Pulmonary artery endothelial cell (primary cell): Measurements from ENCODE around the gene POLE. TPM values are rescaled to one million over a fixed set of nuclear protein-coding genes. Genes with fewer than 3 reads are reported as not detected.

Source experiments
- DNase-seq: peaks from one replicate; pipeline ENCODE4 v3.0.0-alpha.2; 2011; ENCODE audit warnings: low read depth, low spot score
- total RNA-seq: library from RNA; depleted of rRNA; stranded (reverse); fragments of >200 nt; gene quantifications from 2 replicates; pipeline ENCODE4 v1.2.3, GENCODE V29; 2014

Gene POLE
- total RNA-seq, 1 donor from 2014 or later, result 27.6 TPM

DNA sequence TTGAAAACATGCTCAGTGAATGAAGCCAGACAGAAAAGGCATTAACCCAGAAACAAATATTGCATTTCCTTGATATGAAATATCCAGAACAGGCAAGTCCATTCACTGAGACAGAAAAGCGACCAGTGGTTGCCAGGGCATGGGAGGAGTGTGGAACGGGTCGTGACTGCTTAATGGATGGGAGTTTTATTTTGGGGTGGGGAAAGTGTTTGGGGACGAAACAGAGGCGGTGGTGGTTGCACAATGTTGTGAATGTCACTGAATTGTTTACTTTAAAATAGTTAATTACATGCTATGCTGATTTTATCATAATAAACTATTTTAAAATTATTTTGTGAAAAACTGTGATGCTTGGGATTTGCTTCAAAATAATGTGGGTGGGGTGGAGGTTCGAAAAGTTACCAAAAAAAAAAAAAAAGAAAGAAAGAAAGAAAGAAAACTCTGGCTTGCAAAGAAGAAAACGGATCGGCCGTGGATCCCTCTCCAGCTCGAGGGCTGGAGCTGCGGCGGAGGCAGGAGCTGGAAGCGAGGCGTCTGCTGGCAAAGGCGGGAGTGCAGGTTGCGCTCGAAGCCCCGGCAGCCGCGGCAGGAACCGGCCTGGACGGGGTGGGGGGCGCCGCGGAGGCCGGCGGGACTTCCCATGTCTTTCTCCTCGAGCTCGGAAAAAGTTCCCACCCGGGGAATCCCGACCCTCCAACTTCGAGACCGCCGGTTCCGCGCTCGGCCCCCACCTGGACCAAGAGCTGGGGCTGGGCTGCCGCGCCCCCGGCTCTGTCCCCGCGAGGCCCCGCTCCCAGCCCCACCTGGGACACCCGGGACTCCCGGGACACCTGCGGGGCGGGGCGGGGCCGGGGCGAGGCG, 69.1 kb downstream of the POLE start:
- no peak for DNase-seq

DNA sequence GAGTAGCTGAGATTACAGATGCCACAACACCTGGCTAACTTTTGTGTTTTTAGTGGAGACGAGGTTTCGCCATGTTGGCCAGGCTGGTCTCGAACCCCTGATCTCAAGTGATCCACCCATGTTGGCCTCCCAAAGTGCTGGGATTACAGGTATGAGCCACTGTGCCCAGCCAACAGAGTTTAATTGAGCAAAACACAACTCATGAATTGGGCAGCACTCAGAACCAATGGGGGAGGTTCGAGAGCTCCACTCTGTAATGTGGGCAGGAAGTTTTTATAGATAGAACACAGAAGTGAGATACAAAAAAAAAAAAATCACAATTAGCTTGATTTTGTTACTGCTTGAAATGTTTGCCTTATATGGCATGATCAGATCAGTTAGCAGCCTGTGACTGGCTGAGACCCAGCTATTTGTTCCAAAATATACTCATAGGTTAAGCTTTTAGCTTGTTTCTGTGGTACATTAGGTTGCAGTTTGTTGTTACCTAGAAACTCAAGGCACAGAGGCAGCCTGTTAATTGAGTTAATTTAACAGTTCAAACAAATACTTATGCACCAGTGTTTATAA, 69.9 kb downstream of the POLE start:
- DNase-seq, result no peak

DNA sequence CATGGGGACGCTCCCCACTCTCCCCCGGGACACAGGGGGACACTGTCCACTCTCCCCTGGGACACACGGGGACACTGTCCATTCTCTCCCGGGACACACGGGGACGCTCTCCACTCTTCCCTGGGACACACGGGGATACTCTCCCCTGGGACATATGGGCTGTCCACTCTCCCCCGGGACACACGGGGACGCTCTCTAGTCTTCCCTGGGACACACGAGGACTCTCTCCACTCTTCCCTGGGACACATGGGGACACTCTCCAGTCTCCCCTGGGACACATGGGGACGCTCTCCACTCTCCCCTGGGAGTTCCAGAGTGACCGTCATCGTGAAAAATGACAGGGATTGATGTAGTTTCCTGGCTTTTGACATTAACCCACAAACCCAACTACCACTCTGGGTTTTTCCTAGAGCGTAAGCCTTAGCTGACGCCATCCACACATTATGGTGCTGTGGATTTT, 71.5 kb downstream of the POLE start:
- no peak for DNase-seq

DNA sequence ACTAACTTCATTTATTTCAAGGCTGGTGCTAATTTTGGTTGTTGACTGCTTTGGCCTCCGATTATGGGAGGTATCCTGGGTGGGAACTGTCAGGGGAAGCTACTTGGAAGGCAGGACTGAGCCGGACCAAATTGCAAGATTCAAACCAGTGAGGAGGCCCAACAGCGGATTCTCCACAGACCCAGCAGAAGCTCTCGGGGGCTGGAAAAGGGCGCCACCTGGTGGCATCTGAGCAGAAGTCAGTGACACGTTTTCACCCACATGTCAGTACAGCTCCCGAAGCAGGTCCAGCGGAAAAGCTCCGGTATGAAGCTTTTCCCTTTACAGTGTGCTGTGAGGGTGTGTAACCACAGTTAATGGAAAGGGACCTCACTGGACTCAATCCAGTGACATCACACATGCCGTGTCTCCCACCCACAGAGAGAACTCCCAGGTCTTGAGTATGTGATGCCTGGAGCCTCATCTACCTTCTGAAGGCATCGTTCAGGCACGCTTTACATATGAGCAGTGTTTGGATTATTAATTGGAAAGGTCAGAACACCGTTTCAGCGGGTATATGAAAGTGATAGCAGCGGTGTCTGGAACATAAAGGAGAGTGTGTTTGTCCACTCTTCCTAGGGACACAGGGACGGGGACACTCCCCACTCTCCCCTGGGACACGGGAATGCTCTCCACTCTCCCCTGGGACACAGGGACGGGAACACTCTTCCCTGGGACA, 72.1 kb downstream of the POLE start:
- DNase-seq, result peak; percentile 56

DNA sequence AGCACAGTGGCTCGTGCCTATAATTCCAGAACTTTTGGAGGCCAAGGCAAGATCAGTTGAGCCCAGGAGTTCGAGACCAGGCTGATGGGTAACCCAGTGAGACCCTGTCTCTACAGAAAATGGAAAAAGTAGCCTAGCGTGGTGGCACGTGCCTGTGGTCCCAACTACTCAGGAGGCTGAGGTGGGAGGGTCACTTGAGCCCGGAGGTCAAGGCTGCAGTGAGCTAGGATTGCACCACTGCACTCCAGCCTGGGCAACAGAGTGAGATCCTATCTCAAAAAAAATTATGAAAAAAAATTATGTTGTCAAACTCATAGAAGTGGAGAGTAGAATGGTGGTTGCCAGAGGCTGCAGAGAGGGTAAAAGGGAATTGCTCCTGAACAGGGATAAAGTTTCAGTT, 73.1 kb downstream of the POLE start:
- DNase-seq, result no peak

DNA sequence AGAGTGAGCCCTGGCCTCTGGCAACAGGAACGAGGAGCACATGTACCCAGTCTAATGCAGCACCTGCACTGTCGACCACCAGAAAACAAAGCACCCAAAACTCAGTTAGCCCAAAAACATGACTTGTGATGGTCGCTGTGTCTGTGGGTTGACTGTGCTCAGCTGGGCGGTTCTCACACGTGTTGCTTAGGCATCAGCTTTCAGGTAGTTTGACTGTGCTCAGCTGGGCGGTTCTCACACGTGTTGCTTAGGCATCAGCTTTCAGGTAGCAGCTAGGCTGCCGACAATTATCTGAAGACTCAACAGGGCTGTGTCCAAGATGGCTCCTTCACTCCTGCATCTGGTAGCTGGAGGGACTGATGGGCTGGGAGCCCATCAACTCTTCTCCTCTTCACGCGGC, 75.5 kb downstream of the POLE start:
- DNase-seq, result no peak

DNA sequence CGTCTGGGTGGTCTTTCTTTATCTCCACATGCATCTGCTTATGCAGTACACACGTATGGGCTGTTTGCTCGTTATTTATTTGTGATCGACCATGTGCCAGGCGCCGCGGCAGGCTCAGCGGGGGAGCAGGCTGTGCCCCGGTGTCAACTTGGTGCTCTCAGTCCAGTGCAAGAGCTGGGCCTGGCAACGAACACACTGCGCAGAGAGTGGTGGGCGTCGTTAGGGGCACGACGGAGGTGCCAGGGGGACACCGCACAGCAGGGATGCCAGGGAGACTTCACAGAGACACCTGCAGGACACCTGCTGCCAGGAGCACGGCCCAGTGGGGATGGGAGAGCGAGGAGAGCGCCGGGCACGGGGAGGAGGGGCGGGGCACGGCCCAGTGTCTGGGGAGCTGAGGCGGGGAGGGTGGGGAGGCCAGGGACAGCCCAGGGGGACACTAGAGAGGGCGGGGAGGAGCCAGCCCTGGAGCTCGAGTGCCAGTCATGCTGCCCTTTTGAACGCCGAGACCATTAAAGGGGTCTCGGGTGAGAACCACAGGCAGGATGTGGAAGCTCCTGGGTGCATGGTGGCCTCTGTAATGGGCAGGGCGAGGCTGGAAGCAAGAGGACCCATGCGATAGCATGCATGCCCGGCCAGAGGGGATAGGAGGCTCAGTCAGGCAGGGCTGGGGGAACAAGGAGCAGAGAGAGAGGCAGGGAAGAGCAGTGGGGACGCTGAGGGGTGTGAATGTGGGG, 76.1 kb downstream of the POLE start:
- DNase-seq, result no peak

DNA sequence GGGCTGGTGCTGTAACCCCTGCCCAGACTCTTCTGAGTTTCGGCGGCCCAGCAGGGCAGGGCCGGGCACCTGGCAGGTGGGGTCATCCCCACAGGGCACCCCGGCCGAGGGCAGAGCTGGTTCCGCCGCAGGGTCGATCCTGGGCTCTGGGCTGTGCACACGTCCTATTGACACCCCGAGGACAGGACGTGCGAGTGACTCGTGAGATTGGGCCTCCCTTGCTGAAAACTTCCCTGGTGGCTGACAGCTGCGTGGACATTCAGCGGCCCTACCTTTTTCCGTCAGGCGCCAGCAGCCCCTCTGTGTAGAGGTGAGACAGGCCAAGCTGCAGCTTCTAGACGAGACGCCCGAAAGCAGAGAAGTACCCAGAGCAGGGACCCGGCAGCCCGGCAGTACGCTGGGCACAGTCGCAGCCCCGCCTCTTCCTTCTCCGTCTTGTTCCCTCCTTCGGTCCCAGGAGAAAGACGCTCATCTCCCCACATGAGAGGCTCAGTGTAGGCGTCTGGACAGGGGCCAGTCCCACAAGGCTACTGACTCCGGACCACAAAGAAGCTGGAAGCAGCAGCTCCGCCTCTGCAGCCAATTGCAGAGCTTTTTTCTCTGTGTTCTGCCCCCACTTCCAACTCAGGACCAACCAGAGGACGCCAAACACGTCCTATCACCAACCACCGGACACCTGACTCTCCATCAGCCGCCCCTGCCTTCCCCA, 76.9 kb downstream of the POLE start, which contains the start of gene LRCOL1:
TSS of gene LRCOL1 (minus strand) at position 532 of the 709 bp plus-strand sequence. CDS start 4,331 bp downstream, outside the sequence.
- DNase-seq, result no peak

DNA sequence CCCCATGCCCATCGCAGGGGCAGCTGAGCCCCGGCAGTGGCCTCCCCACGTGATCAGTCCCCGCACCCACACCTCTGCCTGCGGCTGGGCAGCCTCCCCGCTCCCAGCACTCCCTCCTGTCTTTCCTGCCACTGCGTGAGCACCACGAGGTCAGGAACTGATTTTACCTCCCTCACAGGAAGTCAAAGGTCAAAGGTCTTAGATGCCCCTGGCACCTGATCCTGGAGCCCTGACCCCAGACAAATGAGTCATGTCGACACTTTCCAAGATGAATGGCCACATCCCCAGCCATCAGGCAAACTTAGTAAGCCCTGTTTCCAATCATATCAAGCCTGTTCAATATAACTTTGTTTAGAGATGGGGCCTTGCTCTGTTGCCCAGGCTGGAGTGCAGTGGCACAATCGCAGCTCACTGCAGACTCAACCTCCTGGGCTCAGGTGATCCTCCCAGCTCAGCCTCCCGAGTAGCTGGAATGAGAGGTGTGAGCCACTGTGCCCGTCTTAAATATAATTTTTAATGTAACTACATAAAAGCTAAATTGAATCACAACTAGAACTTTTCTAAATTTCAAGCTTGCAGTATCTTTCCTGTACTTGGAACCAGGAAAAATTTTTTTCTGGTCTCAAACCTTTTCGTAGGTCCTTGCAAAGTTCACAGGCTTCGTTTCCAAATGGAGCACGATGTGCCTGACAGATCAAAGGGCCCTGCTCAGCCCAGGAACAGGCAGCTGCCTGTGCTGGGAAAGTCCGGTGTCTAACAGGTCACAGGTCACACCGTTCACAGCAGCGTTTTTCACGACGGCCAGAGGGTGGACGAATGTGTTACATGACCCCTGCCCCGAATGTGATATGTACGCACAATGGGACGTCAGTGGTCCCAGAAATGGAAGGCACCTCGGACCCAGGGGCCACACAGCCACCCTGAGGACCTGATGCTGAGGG, 78.6 kb downstream of the POLE start:
- DNase-seq, result no peak

DNA sequence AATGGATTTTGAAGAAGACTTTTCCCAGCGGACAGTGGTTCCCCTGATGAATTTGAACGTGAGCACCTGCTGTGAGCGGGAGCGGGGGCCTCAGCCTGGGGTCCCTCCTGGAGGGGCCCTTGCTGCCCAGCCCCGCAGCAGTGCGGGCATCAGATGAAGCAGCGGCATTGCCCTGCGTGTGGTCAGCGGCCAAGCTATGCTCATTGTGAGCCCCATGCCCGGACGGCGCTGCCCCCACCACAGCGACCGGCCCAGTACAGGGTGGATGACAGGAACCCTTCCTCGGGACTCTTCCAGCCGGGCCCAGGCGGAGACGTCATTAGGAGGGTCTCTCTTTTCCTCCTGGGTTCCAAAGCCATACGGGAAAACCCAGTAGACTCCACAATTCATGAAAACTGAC, 80.2 kb downstream of the POLE start:
- no peak for DNase-seq

DNA sequence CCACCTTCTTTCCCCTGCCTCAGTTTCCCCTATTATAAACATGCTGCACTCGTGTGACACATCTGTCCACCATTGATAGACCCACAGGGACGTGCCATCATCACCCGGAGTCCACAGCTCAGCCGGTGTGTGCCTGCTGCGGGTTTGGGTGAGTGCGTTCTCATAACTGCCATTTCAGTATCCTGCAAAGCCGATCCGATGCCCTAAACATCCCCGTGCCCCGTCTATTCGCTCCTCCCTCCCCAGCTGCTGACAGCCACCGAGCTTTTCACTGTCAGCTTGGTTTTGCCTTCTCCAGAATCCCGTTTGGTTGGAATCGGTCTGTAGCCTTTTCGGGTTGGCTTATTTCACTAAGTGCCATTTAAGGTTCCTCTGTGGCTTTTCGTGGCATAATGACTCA, 80.7 kb downstream of the POLE start:
- no peak for DNase-seq

DNA sequence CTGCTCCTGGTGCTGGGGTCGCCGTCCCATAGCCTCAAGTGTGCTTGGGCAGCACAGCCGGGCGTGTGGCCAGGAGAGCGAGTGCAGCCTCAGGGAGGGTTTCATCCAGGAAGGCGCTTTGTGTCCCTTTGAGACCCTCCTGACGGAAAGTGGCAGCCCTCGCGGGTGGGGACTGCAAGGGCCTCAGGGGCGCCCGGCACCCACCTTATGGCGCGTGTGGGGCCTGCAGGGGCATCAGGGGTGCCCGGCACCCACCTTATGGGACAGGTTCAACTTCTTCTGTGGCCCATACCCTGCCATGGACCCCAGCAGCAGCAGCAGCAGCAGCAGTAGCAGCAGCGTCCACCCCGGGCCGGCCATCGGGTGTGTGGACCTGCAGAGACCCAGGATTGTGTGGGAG, 81.2 kb downstream of the POLE start:
- no peak for DNase-seq

DNA sequence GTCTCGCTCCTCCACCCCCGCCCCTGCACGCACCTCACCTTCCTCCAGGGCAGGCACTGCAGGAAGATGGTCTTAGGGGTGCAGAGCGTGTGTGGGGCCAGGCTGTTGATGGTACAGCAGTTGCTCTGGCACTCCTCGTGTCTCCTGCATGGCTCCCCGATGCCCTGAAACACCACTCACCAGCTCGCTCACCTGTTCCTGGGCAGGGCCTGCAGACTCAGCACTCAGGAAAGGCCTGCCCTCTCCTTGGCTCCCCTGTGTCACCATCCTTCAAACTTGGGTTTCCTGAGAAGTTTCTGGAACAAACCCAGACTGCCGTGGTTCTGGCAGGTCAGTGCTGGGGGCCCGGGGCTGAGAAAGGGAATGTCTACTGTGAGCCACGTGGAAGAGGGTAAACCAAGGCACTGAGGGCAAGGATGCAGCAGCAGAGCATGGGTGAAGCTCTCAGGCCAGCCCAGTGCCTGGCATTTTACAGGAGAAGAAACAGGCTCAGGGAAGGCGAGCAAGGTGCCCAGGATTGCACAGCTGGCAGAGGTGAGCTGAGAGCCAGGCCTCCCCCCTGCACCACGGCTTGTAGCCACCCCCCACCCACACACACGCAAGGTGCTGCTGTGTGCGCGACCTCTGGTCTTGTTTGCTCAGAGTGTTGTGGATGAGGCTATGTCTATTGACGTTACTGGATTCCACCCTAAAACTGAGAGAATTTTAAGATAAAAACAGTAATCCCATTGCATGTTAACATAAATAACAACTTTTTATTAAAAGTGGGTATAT, 82.3 kb downstream of the POLE start:
- no peak for DNase-seq

DNA sequence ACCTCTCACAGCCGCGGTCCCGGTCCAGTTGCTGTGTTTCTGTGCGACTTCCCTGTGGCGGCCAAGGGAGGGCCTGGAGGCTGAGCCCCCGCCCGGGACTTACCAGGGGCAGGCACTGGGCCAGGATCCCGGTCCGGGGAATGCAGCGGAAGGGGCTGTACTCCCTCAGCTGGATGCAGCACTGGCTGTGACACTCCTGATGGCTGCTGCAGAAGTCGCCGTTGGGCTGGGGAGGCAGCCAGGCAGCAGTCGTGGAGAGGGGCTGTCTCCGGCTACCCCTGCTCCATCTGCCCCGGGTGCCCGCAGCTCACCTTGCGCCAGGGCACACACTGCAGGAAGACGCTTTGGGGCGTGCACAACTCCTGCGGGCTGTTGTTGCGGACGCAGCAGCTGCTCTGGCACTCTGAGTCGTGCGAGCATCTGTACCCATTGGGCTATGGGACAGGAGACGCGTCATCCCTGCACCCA, 83.0 kb downstream of the POLE start:
- no peak for DNase-seq

DNA sequence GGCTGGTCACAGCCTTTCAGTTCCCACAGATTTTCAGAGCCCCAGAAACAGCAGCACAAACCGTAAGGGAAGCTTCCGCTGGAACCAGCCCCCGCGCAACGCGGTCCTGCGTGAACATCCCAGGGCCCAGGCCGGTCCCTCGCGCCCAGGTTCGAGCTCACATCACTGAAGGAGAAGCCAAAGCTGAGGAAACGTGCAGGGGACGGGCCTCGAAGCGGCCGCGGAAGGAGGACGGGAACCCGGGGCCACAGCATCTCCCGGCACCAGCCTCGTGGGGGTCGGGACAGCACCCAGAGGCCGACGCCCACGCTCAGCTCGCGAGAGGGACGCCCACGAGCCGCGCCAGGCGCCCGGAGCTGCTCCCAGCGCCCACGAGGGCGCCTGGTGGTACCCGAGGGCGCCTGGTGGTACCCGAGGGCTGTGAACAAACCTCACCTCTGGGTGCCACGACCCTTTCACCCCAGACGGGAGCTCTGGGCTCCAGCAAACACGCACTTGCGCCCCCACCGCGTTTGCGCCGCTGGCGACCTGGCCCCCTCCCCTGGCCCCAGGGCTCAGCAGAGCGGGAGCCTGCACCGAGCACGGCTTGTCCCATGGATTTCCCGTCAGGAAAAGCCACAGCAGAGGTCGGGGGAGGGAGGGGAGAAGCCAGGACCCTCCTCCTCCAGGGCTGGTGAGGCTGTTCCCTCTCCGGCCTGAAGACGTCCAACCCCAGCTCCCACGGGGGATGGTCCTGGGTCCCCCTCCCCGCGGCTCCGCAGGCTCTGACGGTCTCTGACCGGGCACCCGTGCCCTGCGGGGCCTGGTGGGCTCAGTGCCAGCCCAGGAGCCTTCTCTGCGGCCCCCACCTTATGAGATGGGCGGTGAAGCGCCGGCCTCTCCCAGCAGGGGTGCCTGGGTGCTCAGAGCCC, 83.6 kb downstream of the POLE start:
- no peak for DNase-seq

DNA sequence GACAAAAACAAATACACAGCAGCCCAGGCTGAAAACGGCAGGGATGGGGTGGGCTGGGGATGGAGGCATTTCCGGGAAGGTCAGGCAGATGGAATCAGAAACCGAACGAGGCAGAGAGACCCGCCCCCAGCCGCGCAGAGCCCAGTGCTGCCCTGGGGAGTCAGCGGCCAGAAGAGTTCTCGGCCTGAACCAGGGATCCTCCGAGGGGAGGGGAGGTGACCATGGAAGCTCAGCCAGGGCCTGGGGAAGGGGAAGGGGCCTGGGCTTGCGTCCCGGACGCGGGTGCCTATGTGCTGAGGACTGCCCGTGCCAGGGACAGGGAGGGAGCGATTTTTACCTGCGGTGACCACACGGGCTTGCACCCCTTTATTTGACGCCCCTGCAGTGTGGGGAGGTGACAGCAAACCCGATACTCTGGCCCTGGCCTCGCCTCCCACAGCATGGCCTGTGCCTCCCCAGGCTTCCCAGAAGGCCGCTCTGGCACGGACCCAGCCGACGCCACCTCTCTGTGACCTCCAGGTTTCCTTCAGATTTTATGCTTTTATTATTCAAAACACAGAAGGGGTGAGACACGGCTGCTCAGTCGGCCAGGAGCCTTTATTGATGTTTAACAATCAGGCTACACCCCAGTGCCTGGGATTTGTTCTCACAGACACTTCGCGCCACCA, 84.4 kb downstream of the POLE start:
- no peak for DNase-seq

DNA sequence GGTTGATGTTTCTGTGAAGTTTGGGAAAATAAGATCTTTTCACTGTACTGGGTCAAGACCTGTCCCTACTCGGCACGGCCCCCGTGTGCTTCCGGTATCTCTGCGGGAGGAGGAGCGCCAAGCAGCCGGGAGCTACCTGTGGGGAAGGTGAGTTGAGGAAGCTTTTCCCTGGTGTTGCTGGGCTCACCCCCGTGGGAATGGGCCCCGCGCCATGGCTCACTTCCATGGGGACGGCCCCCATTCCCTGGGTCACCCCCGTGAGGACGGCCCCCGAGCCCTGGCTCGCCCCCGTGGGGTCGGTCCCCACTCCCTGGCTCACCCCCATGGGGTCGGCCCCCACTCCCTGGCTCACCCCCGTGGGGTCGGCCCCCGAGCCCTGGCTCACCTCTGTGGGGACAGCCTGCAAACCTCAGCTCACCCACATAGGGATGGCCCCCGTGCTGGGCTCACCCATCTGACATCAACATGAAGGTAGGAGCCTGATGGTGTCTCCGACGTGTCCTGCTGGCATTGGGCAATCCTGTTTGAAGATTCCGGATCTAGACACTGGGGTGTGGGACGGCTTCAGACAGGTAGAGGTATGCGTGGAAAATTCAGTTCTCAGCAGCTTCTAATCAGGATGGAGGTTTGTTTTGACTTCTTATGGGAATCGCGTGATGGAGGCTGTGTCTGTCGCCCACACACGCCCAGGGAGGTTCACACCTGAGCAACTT, 85.8 kb downstream of the POLE start:
- no peak for DNase-seq
